ENCODE results near the gene TRAT1. TPM values are rescaled to one million over a fixed set of nuclear protein-coding genes. Genes with fewer than 3 reads are reported as not detected.

The TRAT1 gene
- total RNA-seq, 1 donor from 2014 or later = under 0.01 TPM

GRCh38 chr3:108847187-108847586, 24.6 kb downstream of the TRAT1 start:
- H3K9me3 ChIP-seq (ENCODE audit: control insufficient read depth in 3 of 3, low read length in 3 of 3) = no peaks in the 10 kb centered on the region
- no peak overlapping the region for H3K9ac ChIP-seq (ENCODE audit: low read depth in 1 of 3, low read length in 3 of 3)
- no peaks in the 10 kb centered on the region for H3K36me3 ChIP-seq (ENCODE audit: control insufficient read depth in 3 of 3, insufficient read depth in 3 of 3, low read length in 3 of 3)
- H3K27me3 ChIP-seq (ENCODE audit: control insufficient read depth in 3 of 3, insufficient read depth in 3 of 3, low read length in 3 of 3) = no peaks in the 10 kb centered on the region
- no peak overlapping the region for H3K4me3 ChIP-seq (ENCODE audit: low read length in 3 of 3)
- H3K27ac ChIP-seq (ENCODE audit: low read depth, low read length) = no peak overlapping the region
- no peaks in the 10 kb centered on the region for H3K4me1 ChIP-seq (ENCODE audit: control insufficient read depth in 3 of 3, insufficient read depth in 3 of 3, low read length in 3 of 3)

DNA sequence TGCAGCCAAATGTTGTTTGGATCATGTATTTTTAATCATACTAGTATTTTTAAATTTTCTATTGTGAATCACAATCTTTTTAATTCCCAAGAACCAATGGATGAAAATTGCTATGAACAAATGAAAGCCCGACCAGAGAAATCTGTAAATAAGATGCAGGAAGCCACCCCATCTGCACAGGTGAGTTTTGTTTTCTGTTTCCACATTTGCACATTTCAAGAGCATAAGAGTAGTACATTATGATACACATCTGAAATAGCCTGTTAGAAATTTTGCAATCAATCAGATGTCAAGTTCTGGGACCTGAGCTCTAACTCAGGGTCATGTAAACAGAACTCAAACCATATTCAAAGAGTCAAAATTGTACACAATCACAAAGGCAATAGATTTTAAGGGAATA, 26.5 kb downstream of the TRAT1 start:
- Histone ChIP-seq H3K36me3 (ENCODE audit: control insufficient read depth in 3 of 3, insufficient read depth in 3 of 3, low read length in 3 of 3) (no peaks in the 10 kb centered on the region), H3K9ac (ENCODE audit: low read depth in 1 of 3, low read length in 3 of 3) (no peak overlapping the region), H3K9me3 (ENCODE audit: control insufficient read depth in 3 of 3, low read length in 3 of 3) (no peaks in the 10 kb centered on the region), H3K27me3 (ENCODE audit: control insufficient read depth in 3 of 3, insufficient read depth in 3 of 3, low read length in 3 of 3) (no peaks in the 10 kb centered on the region), H3K27ac (ENCODE audit: low read depth, low read length) (no peak overlapping the region), H3K4me1 (ENCODE audit: control insufficient read depth in 3 of 3, insufficient read depth in 3 of 3, low read length in 3 of 3) (no peaks in the 10 kb centered on the region), H3K4me3 (ENCODE audit: low read length in 3 of 3) (no peak overlapping the region)

GRCh38 chr3:108861401-108861800, 38.8 kb downstream of the TRAT1 start:
- H3K9ac ChIP-seq (ENCODE audit: low read depth in 1 of 3, low read length in 3 of 3) = no peak overlapping the region
- H3K4me1 ChIP-seq (ENCODE audit: control insufficient read depth in 3 of 3, insufficient read depth in 3 of 3, low read length in 3 of 3) = no peaks in the 10 kb centered on the region
- no peak overlapping the region for H3K4me3 ChIP-seq (ENCODE audit: low read length in 3 of 3)
- H3K36me3 ChIP-seq (ENCODE audit: control insufficient read depth in 3 of 3, insufficient read depth in 3 of 3, low read length in 3 of 3) = no peaks in the 10 kb centered on the region
- H3K27ac ChIP-seq (ENCODE audit: low read depth, low read length) = no peak overlapping the region
- no peaks in the 10 kb centered on the region for H3K9me3 ChIP-seq (ENCODE audit: control insufficient read depth in 3 of 3, low read length in 3 of 3)
- H3K27me3 ChIP-seq (ENCODE audit: control insufficient read depth in 3 of 3, insufficient read depth in 3 of 3, low read length in 3 of 3) = no peaks in the 10 kb centered on the region

DNA sequence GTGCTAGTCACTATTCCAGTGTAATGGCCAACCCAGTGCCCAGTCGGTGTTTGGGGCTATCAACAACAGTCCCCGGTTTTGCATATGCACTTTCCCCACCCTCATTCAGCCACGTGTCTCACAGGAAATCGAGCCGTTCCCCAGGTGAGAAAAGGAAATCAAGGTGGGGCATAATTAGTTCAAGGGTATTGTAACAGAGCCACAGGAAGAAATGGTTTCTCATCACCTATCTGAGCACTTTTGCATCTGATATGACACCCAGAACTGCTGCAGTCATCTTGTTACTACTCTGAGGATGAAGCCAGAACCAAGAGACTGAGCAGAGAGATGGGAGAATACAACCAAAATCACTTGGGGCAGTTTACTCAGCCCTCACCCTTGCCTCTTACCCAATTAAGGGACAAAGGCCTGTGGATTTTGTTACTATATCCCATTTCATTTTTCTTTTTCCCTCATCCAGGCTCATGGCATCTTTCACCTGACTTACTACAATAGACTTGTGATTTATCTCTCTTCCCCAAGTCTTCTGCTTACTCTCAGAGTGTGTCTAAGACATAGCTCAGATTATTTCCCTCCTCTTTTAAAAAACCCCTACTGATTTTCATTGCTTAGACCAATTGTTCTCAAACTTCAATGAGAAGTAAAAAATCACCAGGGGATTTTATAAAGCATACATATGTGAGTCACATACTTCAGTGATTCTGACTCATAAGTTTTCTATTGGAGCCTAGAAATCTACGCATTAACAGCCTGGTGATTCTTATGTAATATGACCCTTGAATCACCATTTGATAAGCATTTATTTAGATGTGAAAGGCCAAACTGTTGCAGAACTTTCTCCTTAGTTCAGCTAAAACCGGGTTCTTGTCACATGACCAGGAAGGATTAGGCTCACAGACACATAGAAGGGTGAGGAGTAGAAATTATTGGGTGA, 40.5 kb downstream of the TRAT1 start:
- Histone ChIP-seq H3K9ac (ENCODE audit: low read depth in 1 of 3, low read length in 3 of 3) (no peak overlapping the region), H3K27me3 (ENCODE audit: control insufficient read depth in 3 of 3, insufficient read depth in 3 of 3, low read length in 3 of 3) (no peaks in the 10 kb centered on the region), H3K9me3 (ENCODE audit: control insufficient read depth in 3 of 3, low read length in 3 of 3) (no peaks in the 10 kb centered on the region), H3K4me1 (ENCODE audit: control insufficient read depth in 3 of 3, insufficient read depth in 3 of 3, low read length in 3 of 3) (no peaks in the 10 kb centered on the region), H3K27ac (ENCODE audit: low read depth, low read length) (no peak overlapping the region), H3K4me3 (ENCODE audit: low read length in 3 of 3) (no peak overlapping the region), H3K36me3 (ENCODE audit: control insufficient read depth in 3 of 3, insufficient read depth in 3 of 3, low read length in 3 of 3) (no peaks in the 10 kb centered on the region)

DNA sequence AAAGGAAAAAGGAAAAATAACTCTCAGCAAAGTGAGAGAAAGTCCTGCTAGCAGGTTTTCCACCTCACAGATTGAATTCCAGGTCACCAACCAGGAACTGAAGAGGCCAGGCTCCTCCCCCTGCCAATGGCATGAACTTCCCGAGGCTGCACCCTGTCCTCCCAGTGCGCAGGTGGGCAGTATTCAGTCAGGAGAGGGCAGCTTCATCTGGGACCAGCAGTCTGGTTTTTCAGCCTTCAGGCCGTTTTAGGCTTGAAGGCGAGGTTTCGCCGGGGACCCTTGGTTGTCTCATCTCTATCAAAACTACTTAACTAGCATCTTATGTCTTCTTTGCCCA, 41.2 kb downstream of the TRAT1 start:
- H3K4me3 ChIP-seq (ENCODE audit: low read length in 3 of 3) = no peak overlapping the region
- H3K4me1 ChIP-seq (ENCODE audit: control insufficient read depth in 3 of 3, insufficient read depth in 3 of 3, low read length in 3 of 3) = no peaks in the 10 kb centered on the region
- no peaks in the 10 kb centered on the region for H3K36me3 ChIP-seq (ENCODE audit: control insufficient read depth in 3 of 3, insufficient read depth in 3 of 3, low read length in 3 of 3)
- H3K9ac ChIP-seq (ENCODE audit: low read depth in 1 of 3, low read length in 3 of 3) = no peak overlapping the region
- no peak overlapping the region for H3K27ac ChIP-seq (ENCODE audit: low read depth, low read length)
- H3K27me3 ChIP-seq (ENCODE audit: control insufficient read depth in 3 of 3, insufficient read depth in 3 of 3, low read length in 3 of 3) = no peaks in the 10 kb centered on the region
- H3K9me3 ChIP-seq (ENCODE audit: control insufficient read depth in 3 of 3, low read length in 3 of 3) = no peaks in the 10 kb centered on the region

GRCh38 chr3:108877901-108878300, 55.3 kb downstream of the TRAT1 start:
- no peaks in the 10 kb centered on the region for H3K27me3 ChIP-seq (ENCODE audit: control insufficient read depth in 3 of 3, insufficient read depth in 3 of 3, low read length in 3 of 3)
- H3K9ac ChIP-seq (ENCODE audit: low read depth in 1 of 3, low read length in 3 of 3) = no peak overlapping the region
- H3K27ac ChIP-seq (ENCODE audit: low read depth, low read length) = no peak overlapping the region
- H3K9me3 ChIP-seq (ENCODE audit: control insufficient read depth in 3 of 3, low read length in 3 of 3) = peaks cover 0 to 5% (median 0%) of the 10 kb centered on the region in 3 donors
- no peaks in the 10 kb centered on the region for H3K4me1 ChIP-seq (ENCODE audit: control insufficient read depth in 3 of 3, insufficient read depth in 3 of 3, low read length in 3 of 3)
- no peaks in the 10 kb centered on the region for H3K36me3 ChIP-seq (ENCODE audit: control insufficient read depth in 3 of 3, insufficient read depth in 3 of 3, low read length in 3 of 3)
- H3K4me3 ChIP-seq (ENCODE audit: low read length in 3 of 3) = no peak overlapping the region

DNA sequence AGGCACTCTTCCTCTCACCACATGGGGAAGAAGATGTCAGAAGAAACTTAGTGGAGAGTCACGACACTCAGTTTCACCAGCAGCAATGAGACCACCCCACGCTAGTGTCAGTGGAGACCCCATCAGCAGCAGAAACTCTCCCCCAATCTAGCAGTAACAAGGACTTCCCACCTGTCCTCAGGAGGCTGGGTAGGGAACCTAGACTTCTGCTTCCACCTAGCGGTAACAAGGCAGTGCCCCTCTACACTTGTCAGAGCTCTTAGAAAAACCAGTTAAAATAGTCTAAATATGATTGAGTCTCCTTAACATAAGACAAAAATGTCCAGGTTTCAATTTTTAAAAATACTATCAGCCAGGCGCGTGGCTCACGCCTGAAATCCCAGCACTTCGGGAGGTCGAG, 57.3 kb downstream of the TRAT1 start:
- no peaks in the 10 kb centered on the region for H3K4me1 ChIP-seq (ENCODE audit: control insufficient read depth in 3 of 3, insufficient read depth in 3 of 3, low read length in 3 of 3)
- H3K4me3 ChIP-seq (ENCODE audit: low read length in 3 of 3) = no peak overlapping the region
- H3K27ac ChIP-seq (ENCODE audit: low read depth, low read length) = no peak overlapping the region
- no peaks in the 10 kb centered on the region for H3K27me3 ChIP-seq (ENCODE audit: control insufficient read depth in 3 of 3, insufficient read depth in 3 of 3, low read length in 3 of 3)
- H3K9ac ChIP-seq (ENCODE audit: low read depth in 1 of 3, low read length in 3 of 3) = no peak overlapping the region
- peaks cover 0 to 5% (median 0%) of the 10 kb centered on the region in 3 donors for H3K9me3 ChIP-seq (ENCODE audit: control insufficient read depth in 3 of 3, low read length in 3 of 3)
- H3K36me3 ChIP-seq (ENCODE audit: control insufficient read depth in 3 of 3, insufficient read depth in 3 of 3, low read length in 3 of 3) = no peaks in the 10 kb centered on the region

- Histone ChIP-seq H3K27me3 (ENCODE audit: control insufficient read depth in 3 of 3, insufficient read depth in 3 of 3, low read length in 3 of 3) (no peaks in the 10 kb centered on the region), H3K9ac (ENCODE audit: low read depth in 1 of 3, low read length in 3 of 3) (no peak overlapping the region), H3K9me3 (ENCODE audit: control insufficient read depth in 3 of 3, low read length in 3 of 3) (peaks cover 0 to 5% (median 0%) of the 10 kb centered on the region in 3 donors), H3K36me3 (ENCODE audit: control insufficient read depth in 3 of 3, insufficient read depth in 3 of 3, low read length in 3 of 3) (no peaks in the 10 kb centered on the region), H3K4me3 (ENCODE audit: low read length in 3 of 3) (no peak overlapping the region), H3K4me1 (ENCODE audit: control insufficient read depth in 3 of 3, insufficient read depth in 3 of 3, low read length in 3 of 3) (no peaks in the 10 kb centered on the region), H3K27ac (ENCODE audit: low read depth, low read length) (no peak overlapping the region)
Measured at GRCh38 chr3:108882762-108883161, 60.2 kb downstream of the TRAT1 start.

GRCh38 chr3:108883373-108883772, 60.8 kb downstream of the TRAT1 start:
- no peaks in the 10 kb centered on the region for H3K27me3 ChIP-seq (ENCODE audit: control insufficient read depth in 3 of 3, insufficient read depth in 3 of 3, low read length in 3 of 3)
- no peak overlapping the region for H3K27ac ChIP-seq (ENCODE audit: low read depth, low read length)

GRCh38 chr3:108887121-108887520, 64.5 kb downstream of the TRAT1 start:
- H3K36me3 ChIP-seq (ENCODE audit: control insufficient read depth in 3 of 3, insufficient read depth in 3 of 3, low read length in 3 of 3) = no peaks in the 10 kb centered on the region
- H3K27ac ChIP-seq (ENCODE audit: low read depth, low read length) = no peak overlapping the region
- peaks cover 0 to 3% (median 0%) of the 10 kb centered on the region in 3 donors for H3K9me3 ChIP-seq (ENCODE audit: control insufficient read depth in 3 of 3, low read length in 3 of 3)
- H3K9ac ChIP-seq (ENCODE audit: low read depth in 1 of 3, low read length in 3 of 3) = no peak overlapping the region
- no peaks in the 10 kb centered on the region for H3K4me1 ChIP-seq (ENCODE audit: control insufficient read depth in 3 of 3, insufficient read depth in 3 of 3, low read length in 3 of 3)
- no peaks in the 10 kb centered on the region for H3K27me3 ChIP-seq (ENCODE audit: control insufficient read depth in 3 of 3, insufficient read depth in 3 of 3, low read length in 3 of 3)
- H3K4me3 ChIP-seq (ENCODE audit: low read length in 3 of 3) = no peak overlapping the region

More at GRCh38 chr3:108883373-108883772, 60.8 kb downstream of the TRAT1 start:
- Histone ChIP-seq H3K4me3 (ENCODE audit: low read length in 3 of 3) (no peak overlapping the region), H3K36me3 (ENCODE audit: control insufficient read depth in 3 of 3, insufficient read depth in 3 of 3, low read length in 3 of 3) (no peaks in the 10 kb centered on the region), H3K4me1 (ENCODE audit: control insufficient read depth in 3 of 3, insufficient read depth in 3 of 3, low read length in 3 of 3) (no peaks in the 10 kb centered on the region), H3K9me3 (ENCODE audit: control insufficient read depth in 3 of 3, low read length in 3 of 3) (peaks cover 0 to 5% (median 0%) of the 10 kb centered on the region in 3 donors), H3K9ac (ENCODE audit: low read depth in 1 of 3, low read length in 3 of 3) (no peak overlapping the region)

All from skeletal muscle tissue (tissue), 4 donors.